Islet of Langerhans (tissue), 1 donor: ENCODE data around the gene RPS8.
"Not testable (repeated sequence)": the region's sequence is repeated elsewhere in the genome, so short reads cannot be mapped to it uniquely, and the experiment has no call there.

Experiments
- FAIRE-seq: peaks from one replicate; lab custom pipeline; 2011; peaks lifted over from hg19 to GRCh38; lab: Jason Lieb, UNC

The RPS8 gene

DNA sequence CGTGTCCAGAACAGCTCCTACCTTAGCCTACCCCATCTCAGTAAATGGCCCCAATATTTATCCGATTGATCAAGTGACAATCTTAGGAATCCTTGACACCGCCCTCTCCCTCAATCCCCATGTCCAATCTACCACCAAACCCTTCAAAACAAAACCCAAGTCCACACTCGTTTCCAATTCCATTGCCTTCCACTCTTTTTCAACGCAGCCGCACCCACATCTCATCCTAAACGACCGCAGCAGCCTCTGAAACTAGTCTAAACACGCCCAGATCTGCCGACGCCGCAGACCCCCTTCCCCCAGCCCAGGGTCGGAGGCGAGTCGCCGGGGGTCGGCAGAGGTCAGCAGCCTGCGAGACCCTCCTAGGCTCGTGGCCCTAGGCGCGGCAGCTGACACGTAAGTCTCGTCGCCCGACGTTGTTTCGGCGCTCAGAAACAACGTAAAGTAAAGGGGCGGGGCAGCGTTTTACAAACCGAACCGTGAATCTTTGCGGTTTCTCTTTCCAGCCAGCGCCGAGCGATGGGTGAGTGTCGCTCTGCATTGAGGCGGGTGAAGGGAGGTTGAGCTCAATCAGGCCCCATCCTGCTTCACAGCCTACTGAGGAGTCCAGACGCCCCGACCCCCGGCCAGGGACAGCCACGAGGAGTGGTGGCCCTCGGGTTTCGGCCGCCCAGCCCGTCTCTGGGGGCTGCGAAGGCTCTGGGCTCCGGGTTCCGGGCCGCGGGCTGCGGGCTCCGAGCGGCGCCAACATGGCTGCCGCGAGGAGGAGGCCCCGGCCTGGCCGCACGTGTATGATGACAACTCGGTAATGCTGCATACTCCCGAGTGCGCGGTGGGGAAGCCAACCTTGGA, at the start of gene RPS8:
RPS8 (plus strand) TSS at position 463 of the 852 bp plus-strand sequence; CDS start at position 520, 57 bp downstream.
- FAIRE-seq, result no peak

DNA sequence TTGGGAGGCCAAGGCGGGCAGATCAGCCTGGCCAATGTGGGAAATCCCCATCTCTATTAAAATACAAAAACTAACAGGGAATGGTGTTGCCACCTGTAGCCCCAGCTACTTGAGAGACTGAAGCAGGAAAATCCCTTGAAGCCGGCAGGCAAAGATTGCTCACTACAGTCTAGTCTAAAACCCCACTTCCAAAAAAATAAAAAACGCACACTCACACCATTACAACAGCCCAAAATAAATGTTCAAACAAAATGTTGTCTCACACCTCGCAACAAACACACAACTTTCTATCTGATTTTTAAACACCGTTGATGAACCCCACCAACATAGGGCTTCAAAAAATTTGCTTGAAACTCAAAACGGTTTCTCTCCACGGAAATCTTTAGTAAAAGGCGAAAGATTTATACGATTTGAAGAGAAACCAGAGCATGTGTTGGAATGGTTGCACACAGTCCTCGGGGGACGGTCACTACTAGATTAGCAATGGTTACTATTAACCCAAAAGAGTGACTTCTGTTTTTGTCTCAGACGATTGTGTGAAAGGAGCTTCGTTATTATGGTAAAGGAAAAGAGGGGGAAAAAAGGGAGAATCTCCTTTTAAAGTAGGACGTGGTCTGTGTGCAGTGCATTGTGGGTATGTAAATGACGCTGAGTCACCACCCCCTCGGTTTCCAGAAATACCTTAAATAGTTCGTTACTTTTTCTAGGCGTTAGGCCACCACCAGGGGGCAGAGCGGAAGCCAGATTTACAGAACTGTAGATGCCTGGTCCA, 44.4 kb upstream of the RPS8 start, which contains the start of gene RNU5D-1:
RNU5D-1 (minus strand) TSS at position 430 of the 772 bp plus-strand sequence.
- peak; percentile 38 for FAIRE-seq

DNA sequence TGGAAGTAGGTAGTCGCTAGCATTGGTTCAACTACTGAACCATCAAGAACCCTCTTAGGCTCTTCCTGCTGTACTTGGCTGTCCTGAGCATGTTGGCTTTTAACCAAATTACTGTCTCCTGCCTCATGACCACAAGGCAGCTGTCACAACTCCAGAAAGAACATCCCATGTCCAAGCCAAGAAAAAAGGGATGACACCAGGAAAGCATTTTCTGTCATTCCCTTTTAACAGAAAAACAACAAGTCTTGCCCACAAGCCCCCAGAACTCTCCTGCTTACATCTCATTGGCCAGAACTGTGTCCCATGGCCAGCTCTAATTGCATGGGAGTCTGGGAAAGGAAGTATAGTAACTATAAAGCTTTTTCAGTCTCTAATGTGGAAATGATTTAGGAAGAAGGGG, 42.0 kb upstream of the RPS8 start:
- no peak for FAIRE-seq

DNA sequence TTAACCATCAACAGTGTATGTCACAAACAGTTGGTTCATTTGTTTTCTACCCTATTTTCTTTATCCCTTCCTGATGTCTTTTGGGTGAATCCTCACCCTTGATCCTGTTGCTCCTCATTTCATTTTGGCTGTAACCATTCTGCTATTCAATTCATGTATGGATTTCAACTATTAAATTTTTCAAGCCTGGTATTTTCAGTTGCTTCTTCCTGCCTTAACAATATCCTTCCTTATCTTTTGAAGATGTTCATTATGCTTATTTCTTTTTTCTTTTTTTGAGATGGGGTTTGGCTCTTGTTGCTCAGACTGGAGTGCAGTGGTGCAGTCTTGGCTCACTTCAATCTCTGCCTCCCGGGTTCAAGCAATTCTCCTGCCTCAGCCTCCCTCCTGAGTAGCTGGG, 41.6 kb upstream of the RPS8 start:
- no peak for FAIRE-seq

DNA sequence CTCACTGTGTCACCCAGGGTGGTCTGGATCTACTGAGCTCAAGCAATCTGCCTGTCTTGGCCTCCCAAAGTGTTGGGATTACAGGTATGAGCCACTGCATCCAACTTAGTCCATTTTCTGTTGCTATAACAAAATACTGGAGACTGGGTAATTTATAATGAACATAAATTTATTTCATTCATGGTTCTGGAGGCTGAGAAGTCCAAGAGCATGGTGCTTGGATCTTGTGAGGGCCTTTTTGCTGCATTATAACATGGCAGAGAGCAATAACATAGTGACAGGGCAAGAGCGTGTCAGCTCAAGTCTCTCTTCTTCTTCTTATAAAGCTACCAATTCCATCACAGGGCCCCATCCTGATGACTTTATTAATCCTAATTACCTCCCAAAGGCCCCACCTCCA, 39.3 kb upstream of the RPS8 start:
- FAIRE-seq, result no peak

DNA sequence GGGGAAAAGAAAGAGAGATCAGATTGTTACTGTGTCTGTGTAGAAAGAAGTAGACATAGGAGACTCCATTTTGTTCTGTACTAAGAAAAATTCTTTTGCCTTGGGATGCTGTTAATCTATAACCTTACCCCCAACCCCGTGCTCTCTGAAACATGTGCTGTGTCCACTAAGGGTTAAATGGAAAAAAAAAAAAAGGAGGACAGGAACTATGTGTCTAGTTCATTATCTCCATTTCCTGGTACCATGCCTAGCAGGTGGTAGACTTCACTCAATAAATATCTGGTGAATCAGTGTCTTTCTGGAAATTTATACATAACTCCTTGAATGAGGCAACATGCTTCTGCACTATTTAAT, 36.4 kb upstream of the RPS8 start:
- FAIRE-seq, result not testable (repeated sequence)

DNA sequence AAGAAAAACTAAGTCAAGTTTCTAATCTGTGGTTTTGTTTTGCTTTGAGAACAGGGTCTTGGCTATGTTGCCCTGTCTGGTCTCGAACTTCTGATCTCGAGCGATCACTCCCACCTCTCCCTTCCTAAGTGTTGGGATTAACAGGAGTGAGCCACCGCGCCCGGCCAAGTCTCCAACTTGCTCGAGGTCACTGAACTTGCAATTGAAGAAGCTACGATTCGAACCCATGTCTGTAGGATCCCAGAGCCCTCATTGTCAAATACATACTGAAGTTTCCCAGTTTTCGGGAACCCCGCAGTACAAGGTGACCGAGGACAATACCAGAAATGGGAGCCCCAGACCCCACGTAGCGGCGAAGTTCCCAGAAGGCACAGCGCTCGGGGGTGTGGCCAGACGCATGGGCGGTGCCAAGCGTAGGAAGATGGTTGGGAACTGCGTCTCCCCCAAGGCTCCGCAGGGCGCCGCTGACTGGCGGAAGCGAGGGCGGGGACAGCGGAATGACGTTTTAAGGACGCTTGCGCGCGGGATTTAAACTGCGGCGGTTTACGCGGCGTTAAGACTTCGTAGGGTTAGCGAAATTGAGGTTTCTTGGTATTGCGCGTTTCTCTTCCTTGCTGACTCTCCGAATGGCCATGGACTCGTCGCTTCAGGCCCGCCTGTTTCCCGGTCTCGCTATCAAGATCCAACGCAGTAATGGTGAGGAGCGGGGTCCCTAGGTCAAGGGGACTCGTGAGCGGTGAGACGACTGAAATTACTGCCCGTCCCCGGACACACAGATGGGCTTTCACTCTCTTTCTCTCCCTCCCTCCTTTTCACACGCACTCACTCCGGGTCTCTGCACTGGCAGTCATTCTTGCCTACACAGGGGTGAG, 35.8 kb upstream of the RPS8 start, which contains the start of gene KIF2C:
KIF2C (plus strand) TSS at position 531 of the 872 bp plus-strand sequence; CDS start at position 627, 96 bp downstream.
- peak; percentile 79 for FAIRE-seq

DNA sequence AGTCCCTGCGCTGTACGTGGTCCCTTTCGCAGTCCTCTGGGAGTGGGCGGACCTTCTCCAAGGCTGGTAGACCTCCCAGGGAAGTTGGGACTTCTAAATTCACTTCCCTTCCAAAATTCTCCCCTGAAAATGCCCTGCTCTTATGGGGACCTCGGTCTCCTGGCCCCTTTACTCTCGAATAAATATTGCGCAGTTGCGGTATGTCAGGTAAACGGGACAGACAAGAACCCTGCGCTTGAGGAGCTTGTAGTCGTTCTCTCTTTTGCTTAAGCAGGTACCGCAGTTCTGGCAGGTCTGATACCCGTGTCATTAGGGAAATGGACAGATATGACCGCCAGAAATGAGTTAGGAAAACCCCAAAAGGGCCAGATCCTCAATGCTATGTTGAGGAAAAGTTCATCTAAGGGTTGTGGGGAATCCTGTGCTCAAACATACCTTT, 35.1 kb upstream of the RPS8 start:
- FAIRE-seq, result no peak

DNA sequence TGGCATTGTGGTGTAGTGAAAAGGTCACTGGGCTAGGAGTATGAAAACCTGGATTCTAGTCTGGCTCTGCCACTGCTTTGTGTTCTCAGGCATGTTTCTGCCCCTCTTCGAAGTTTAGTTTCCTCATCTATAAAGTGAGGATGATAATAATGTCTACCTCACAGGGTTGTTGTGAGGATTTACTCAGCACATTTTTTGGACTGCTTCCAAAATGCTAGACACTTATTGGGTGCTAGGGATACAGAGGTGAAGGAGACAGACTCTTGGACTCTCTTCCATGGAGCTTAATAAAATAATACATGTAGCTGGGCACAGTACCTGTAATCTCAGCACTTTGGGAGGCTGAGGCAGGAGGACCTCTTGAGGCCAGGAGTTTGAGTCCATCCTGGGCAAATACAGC, 32.1 kb upstream of the RPS8 start:
- FAIRE-seq, result no peak

DNA sequence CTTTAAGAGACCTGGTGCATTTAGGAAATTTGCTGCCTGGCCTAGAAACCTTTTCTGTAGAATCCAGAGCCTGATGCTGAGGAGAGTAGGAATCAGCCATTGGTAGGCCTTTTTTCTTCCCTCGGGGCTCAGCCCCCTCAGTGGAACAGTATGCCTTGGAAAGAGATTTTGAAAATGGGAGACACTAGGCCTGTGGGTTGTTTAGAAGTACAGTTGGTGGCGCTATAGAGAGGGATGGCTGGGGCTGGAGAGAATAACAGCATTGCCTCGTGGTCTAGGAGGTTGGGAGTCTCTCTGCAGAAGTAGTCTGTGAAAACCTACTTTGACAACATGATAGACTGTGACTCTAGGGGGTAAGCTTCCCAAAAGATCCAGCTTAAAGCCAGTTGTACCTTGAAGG, 27.5 kb upstream of the RPS8 start:
- FAIRE-seq, result no peak

DNA sequence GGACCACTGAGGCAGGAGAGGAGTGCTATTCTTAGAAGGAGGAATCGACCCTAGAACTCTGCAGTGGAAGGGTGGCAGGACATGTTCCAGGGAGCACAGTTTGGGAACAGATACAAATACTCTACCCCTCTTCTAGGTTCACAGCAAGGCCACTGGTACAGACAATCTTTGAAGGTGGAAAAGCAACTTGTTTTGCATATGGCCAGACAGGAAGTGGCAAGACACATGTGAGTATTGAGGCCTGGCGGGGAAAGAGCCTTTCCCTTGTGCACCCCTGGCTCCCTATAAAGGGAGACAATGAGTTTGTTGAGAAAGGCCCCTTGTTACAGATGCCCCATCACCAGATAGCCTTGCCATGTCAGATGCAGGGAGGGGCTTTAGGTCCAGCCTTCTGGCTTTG, 17.9 kb upstream of the RPS8 start:
- no peak for FAIRE-seq

DNA sequence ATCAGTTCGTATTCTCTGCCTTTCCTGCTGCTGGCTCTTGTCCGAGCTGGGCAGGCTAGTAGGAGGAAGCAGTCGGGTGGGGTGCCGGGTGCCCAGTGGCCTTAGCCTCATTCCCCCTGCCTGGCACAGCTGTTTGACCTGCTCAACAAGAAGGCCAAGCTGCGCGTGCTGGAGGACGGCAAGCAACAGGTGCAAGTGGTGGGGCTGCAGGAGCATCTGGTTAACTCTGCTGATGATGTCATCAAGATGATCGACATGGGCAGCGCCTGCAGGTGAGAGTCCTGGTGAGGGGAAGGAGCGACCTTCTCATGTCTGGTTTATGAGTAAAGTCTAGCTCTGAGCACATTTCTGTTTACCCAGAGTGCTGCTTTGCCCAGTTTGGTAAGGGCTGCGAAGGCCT, 16.3 kb upstream of the RPS8 start:
- no peak for FAIRE-seq

DNA sequence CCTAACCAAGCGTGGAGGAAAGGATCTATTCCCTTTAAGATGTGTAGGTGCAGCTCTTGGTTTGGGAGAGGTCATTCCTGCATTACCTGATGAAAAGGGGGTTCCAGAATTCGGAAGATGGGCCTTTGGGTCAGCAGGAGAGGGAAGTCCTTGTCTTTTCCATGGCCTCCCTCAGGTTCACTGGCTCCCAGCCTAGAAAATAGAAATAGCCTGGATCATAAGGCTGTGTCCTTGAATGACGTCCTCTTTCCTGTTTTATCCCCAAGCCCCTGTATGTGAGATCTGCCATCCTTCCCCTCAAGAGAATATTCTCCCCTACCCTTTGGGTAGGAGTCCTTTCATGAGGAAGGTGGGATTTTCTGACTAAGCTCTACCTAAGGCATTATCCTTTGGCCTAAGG, 14.5 kb upstream of the RPS8 start:
- FAIRE-seq, result no peak

DNA sequence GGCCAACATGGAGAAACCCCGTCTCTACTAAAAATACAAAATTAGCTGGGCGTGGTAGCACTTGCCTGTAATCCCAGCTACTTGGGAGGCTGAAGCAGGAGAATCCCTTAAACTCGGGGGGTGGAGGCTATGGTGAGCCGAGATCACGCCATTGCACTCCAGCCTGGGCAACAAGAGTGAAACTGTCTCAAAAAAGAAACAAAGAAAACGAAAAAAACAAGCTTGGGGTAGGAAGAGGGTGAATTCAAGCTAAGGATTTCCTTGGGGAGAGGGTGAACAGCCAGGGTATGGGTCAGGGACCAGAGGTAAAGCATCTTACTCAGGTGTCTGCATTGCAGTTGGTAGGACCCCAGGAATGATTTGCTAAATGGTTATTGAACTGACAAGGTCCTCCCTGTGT, 8.9 kb upstream of the RPS8 start:
- FAIRE-seq, result not testable (repeated sequence)

DNA sequence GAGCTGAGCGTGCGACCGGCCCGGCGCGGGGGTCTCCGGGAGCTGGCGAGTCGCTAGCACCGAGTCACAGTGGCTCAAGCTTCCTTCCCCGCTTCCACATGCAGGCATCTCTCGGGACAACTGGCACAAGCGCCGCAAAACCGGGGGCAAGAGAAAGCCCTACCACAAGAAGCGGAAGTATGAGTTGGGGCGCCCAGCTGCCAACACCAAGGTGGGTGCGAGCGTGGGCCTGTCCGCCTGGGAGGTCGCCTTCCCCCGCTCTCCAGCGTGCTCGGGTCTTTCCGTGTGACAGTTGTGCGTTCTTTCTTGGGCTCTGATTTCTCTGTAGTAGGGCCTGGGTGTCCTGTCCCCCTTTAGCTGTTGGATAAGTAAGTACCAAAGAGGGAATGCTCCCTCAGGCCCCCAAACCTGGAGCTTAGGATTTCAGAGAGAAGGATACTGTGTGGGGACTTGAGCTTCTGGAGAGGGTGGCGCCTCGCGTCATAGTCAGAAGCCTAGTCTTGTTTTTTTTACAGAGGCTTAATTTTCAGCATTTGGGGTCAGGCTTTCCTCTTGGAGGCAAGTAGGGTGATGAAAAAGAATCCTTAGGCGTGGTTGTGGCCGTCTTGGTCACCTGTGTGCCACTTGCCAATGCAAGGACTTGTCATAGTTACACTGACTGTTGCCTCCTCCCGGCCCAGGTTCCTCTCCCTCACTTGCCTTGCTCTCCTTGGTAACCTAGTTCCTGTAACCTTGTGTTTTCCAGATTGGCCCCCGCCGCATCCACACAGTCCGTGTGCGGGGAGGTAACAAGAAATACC, 790 bp downstream of the RPS8 start:
- FAIRE-seq, result no peak

DNA sequence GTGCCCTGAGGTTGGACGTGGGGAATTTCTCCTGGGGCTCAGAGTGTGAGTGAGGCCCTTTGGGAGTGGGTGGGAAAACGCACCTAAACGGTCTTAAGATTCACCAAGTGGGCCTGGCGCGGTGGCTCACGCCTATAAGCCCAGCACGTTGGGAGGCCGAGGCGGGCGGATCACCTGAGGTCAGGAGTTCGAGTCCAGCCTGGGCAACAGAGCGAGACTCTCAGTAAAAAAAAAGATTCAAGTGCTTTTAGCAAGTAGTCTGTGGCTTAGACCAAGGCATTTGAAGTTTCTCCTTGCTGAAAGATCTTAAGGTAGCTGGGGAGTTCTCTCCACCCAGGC, 1.4 kb downstream of the RPS8 start:
- no peak for FAIRE-seq

DNA sequence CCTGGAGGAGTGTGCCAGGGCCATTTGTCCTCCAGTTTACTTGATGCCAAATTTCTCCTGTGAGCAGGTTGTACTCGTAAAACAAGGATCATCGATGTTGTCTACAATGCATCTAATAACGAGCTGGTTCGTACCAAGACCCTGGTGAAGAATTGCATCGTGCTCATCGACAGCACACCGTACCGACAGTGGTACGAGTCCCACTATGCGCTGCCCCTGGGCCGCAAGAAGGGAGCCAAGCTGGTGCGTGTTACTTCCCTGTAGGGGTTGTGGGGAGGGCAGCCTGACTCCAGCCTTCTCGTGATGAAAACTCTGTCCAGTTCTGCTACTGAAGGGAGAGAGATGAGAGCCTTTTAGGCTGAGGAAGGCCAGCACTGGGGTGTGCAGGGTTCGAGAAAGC, 2.2 kb downstream of the RPS8 start:
- no peak for FAIRE-seq

DNA sequence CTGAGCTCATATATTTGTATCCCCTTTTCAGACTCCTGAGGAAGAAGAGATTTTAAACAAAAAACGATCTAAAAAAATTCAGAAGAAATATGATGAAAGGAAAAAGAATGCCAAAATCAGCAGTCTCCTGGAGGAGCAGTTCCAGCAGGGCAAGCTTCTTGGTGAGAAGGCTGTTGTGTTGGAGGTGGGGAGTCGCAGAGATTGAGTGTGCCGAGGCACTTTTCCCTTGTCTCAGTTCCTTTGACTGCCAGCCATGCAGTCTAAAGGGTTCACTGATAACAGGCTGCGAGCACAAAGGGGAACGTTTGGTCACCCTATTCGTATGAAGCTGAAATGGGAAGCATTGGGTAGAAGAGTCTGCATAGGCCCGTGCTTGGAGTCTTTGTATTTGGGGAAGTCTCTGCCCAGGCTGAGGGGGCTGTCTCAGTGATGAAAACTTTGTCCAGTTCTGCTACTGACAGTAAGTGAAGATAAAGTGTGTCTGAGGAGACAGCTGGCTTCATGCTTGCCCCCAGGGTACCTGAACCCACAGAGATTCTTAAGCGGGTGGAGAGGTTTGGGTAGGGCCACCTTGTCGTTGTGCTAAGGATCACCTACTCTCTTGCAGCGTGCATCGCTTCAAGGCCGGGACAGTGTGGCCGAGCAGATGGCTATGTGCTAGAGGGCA, 2.8 kb downstream of the RPS8 start:
- no peak for FAIRE-seq

DNA sequence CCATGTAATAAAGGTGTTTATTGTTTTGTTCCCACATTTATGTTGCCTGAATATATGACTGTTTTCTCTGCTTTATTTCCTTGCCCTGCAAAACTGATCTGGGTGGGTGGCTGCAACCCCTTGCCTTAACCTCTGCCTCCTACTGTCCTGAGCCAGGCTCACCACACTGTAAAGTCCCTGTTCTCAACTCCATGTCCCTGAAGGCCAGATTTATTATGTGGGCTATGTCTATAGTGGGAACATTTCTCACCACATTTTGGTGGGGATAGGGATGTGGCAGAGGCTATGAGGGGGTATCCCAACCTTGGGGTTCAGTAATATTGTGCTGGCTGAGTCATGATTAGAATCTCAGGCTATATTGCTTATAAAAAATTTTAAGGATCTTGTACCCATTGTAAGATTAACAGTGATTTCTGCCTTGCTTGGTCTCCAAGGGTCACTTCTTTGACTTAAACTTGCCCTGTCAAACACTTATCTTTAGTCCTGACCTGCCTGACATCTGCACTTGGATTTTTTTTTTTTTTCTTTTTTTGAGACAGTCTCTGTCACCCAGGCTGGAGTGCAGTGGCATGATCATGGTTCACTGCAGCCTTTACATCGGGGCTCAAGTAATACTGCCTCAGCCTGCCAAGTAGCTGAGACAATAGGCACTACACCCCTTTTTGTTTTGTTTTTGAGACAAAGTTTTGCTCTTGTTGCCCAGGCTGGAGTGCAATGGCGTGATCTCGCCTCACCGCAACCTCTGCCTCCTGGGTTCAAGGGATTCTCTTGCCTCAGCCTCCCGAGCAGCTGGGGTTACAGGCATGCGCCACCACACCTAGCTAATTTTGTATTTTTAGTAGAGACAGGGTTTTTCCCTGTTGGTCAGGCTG, 3.6 kb downstream of the RPS8 start:
- FAIRE-seq, result no peak

DNA sequence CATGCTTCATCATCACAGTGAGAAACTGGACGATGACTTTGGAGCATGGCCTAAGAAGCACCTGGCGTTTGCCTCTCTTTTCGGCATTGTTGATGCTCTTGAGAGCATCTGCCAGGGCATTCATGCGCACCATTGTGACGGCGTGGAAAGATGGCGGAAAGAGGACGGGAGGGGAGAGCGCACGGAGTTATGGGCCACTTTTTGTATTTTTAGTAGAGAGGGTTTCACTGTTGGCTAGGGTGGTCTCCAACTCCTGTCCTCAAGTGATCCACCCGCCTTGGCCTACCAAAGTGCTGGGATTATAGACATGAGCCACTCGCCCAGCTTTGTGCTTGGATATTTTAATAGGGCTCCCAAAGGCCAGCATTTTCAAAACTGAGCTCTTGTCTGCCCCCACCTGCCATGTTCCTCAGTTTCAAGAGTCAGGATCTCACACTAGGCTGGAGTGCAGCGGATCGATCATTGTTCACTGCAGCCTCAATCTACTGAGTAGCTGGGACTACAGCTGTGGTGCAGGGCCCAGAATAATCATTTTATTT, 5.3 kb downstream of the RPS8 start:
- FAIRE-seq, result no peak
